ENCODE measurements around the gene DLX3.

Gene DLX3

DNA sequence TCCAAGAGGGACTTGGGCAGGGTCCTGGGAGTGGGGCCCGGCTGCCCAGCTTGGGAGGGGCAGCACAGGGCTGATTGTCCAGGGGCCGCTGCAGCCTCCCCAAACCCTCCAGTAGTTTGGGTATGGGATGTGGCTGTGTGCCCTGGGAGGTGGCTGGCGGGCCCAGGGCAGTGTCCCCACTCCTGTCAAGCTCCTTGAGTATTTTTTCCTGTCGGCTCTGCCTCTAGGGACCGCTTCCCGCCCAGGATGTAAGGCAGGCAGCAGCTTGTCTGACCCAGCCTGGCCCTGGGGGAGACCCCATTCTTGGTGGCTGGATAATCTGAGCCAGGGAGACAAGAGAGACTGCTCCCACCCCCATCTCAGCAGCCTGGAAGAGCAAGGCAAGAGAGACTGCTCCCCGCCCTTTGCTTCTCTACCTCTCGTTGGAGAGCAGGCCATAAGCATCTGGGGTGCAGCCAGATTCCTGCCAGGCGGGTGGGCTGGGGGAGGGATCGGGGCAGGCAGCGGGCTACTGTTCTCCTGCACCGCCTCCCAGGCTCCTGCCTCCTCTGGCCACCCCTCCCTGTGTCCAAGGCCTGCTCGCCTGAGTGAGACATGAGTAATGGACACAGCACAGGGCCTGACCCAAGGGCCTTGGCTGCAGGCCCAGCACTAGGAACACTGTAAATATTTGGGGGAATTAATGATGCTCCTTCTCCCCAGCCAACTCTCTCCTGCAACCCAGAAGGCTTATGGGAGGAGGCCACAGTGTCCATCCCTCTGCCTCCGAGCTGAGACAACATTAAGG, 42.5 kb upstream of the DLX3 start:
- Mint-ChIP-seq H3K4me1 (peaks cover 43% of the 10 kb centered on the region), H3K9me3 (peaks cover 5% of the 10 kb centered on the region), H3K27ac (peak overlapping the region; percentile 19), H3K36me3 (ENCODE audit: low read depth) (no peaks in the 10 kb centered on the region), H3K4me3 (no peak overlapping the region), H3K27me3 (ENCODE audit: low read depth, poor library complexity) (peaks cover 10% of the 10 kb centered on the region)
- no peak for DNase-seq
- TF ChIP-seq, protein P1, sequence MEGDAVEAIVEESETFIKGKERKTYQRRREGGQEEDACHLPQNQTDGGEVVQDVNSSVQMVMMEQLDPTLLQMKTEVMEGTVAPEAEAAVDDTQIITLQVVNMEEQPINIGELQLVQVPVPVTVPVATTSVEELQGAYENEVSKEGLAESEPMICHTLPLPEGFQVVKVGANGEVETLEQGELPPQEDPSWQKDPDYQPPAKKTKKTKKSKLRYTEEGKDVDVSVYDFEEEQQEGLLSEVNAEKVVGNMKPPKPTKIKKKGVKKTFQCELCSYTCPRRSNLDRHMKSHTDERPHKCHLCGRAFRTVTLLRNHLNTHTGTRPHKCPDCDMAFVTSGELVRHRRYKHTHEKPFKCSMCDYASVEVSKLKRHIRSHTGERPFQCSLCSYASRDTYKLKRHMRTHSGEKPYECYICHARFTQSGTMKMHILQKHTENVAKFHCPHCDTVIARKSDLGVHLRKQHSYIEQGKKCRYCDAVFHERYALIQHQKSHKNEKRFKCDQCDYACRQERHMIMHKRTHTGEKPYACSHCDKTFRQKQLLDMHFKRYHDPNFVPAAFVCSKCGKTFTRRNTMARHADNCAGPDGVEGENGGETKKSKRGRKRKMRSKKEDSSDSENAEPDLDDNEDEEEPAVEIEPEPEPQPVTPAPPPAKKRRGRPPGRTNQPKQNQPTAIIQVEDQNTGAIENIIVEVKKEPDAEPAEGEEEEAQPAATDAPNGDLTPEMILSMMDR (IDR thresholded peaks at IDR 0.05) = no peak

DNA sequence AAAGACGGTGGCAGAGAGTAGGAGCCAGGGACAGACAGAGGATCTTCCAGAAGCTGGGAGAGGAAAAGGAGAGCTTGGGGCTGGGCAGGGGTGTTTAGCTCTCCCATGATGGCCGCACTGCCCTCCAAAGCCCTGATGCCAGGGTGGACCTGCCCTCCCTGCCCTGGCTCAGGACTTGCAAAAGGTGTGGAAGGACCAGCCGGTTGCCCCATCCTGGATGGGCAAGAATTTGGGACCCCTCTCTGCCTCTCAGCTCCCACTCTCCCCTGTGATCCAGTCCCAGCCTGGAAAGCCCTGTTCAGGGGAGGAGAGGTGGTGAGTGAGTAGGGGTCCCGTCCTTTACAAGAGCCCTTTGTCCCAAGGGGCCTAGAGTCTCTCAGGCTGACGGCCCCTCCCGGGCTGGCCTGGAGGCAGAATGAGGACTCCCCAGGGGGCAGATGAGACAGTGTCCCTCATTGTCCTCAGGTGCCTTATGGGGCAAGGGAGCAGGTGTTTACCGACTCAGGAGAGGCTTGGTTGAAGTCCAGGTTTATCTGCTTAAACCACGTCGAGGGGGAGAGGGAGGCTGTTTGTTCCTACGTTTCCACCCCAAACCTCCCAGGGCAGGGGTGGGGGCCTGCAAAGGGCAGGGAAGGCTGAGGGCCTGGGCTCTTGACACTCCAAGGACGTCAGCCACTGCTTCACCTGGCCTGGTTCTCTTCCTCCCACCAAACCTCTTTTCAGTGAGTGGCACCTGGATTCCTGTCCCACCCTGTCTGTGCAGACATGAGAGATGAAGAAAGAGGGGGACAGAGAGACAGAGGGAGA, 41.6 kb upstream of the DLX3 start:
- TF ChIP-seq, protein P1 (IDR thresholded peaks at IDR 0.05) = no peak
- Mint-ChIP-seq H3K27me3 (ENCODE audit: low read depth, poor library complexity) (peaks cover 4% of the 10 kb centered on the region), H3K4me3 (no peak overlapping the region), H3K9me3 (no peaks in the 10 kb centered on the region), H3K4me1 (peaks cover 43% of the 10 kb centered on the region), H3K36me3 (ENCODE audit: low read depth) (no peaks in the 10 kb centered on the region), H3K27ac (no peak overlapping the region)
- no peak for DNase-seq

DNA sequence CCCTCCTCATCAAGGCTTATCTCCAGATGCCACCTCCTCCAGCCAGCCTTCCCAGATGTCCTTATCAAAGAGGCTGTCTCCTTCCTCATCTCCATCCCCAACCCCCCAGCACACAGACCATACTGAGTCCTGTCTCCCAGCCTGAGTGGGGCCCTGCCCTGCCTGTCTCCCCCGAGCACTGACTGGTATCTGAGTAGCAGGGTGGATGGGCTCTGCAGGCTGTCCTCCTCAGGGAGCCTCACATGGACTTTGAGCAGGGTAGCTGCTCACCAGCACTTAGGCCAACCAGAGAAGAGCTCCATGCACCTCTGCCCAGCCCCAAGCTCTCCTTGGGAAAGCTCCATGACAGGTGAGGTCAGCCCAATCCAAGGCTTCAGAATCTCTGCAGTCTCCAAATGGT, 40.9 kb upstream of the DLX3 start:
- peaks cover 43% of the 10 kb centered on the region for H3K4me1 Mint-ChIP-seq
- H3K9me3 Mint-ChIP-seq = no peaks in the 10 kb centered on the region
- H3K36me3 Mint-ChIP-seq (ENCODE audit: low read depth) = no peaks in the 10 kb centered on the region
- H3K4me3 Mint-ChIP-seq = no peak overlapping the region
- no peak for DNase-seq
- TF ChIP-seq, protein P1 (IDR thresholded peaks at IDR 0.05) = no peak
- H3K27me3 Mint-ChIP-seq (ENCODE audit: low read depth, poor library complexity) = no peaks in the 10 kb centered on the region
- no peak overlapping the region for H3K27ac Mint-ChIP-seq

DNA sequence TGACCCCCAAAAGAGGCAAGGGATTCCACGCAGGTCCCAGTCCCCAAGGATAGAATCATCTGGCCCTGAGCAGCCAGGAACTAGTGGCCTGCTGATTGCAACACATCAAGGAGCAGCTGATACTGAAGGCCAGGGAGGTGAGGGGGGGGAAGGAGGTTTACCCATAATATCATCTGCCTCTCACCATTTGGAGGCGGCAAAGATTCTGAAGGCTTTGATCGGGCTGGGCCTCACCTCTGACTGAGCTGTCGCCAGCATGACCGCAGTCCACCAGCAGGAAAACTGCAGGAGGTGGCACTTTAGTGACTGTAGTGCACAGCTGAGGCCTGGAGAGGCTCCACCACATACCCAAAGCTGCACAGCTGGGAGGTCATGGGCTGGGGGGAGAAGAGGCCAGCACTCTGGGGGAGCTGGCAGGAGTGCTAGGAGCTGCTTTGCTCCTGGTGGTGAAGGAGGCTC, 40.4 kb upstream of the DLX3 start:
- H3K9me3 Mint-ChIP-seq = no peaks in the 10 kb centered on the region
- H3K4me1 Mint-ChIP-seq = peaks cover 43% of the 10 kb centered on the region
- no peaks in the 10 kb centered on the region for H3K36me3 Mint-ChIP-seq (ENCODE audit: low read depth)

DNA sequence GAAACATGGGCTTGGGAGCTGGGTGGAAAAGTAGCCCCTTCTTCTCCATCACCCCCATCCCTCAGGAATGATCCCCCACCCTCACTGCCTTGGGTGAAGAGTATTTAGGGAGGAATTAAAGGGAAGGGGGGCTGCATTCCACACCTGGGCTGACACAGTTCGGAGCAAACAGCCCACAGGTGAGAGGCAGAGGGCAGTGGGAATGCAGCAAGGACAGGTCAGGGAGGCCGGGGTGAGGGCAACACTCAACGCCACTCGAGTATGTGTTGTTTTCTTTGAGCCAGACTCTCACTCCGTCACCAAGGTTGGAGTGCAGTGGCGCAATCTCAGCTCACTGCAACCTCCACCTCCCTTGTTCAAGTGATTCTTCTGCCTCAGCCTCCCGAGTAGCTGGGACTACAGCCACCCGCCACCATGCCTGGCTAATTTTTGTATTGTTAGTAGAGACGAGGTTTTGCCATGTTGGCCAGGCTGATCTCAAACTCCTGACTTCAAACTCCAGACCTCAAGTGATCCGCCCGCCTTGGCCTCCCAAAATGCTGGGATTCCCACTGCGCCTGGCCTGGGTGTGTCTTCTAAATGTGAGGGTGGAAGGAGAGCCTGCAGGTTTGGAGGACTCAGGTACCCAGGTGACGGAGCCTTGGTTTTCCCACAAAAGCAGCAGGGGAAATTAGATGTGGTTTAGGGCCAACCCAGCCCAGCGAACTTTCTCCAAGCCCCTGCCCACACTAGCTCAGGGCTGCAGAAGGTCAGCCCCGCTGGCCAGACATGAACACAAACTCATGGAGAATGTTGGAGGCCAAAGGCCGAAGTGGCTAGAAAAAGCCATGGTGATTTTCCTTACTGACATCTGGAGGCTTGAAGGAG, 39.7 kb upstream of the DLX3 start:
- DNase-seq = no peak
- no peaks in the 10 kb centered on the region for H3K9me3 Mint-ChIP-seq
- TF ChIP-seq, protein P1 (IDR thresholded peaks at IDR 0.05) = no peak
- H3K27me3 Mint-ChIP-seq (ENCODE audit: low read depth, poor library complexity) = no peaks in the 10 kb centered on the region
- no peaks in the 10 kb centered on the region for H3K36me3 Mint-ChIP-seq (ENCODE audit: low read depth)
- no peak overlapping the region for H3K4me3 Mint-ChIP-seq
- H3K27ac Mint-ChIP-seq = no peak overlapping the region
- H3K4me1 Mint-ChIP-seq = peaks cover 43% of the 10 kb centered on the region

More for the DNA sequence above, 40.4 kb upstream of the DLX3 start:
- DNase-seq = no peak
- TF ChIP-seq, protein P1 (IDR thresholded peaks at IDR 0.05) = no peak
- no peak overlapping the region for H3K27ac Mint-ChIP-seq
- H3K27me3 Mint-ChIP-seq (ENCODE audit: low read depth, poor library complexity) = no peaks in the 10 kb centered on the region
- no peak overlapping the region for H3K4me3 Mint-ChIP-seq
